HepG2 (cell line): ENCODE measurements around the gene HJURP.
A peak's percentile ranks its signal among the peaks of the same experiment; 100 is the strongest.

Experiments
- CBX5 ChIP-seq: sonication (generic); formaldehyde crosslinking; IDR thresholded peaks from 2 replicates; pipeline ENCODE4 v1.4.0; 2020; ENCODE audit warnings: missing genetic modification reagents, borderline replicate concordance
- CEBPZ ChIP-seq: IDR thresholded peaks from 2 replicates; pipeline ENCODE4 v1.6.1; 2012; ENCODE audit warnings: low read length, improper control_type of control experiment
- CTCF ChIP-seq: sonication (generic); formaldehyde crosslinking; IDR thresholded peaks from 2 replicates; pipeline ENCODE4 v1.5.0; 2020; ENCODE audit warnings: mild to moderate bottlenecking, missing genetic modification reagents, moderate library complexity
- HES4 ChIP-seq: sonication (generic); formaldehyde crosslinking; IDR thresholded peaks from 2 replicates; pipeline ENCODE4 v1.9.0; 2021; ENCODE audit warnings: mild to moderate bottlenecking, missing genetic modification reagents, borderline replicate concordance
- HIC2 ChIP-seq: sonication (generic); formaldehyde crosslinking; IDR thresholded peaks from 2 replicates; pipeline ENCODE4 v1.9.0; 2022; ENCODE audit warnings: low read depth, missing genetic modification reagents
- JUND ChIP-seq: sonication (generic); formaldehyde crosslinking; IDR thresholded peaks from 2 replicates; pipeline ENCODE4 v1.8.0; 2022; ENCODE audit warnings: mild to moderate bottlenecking, missing genetic modification reagents
- KAT2B ChIP-seq: fragments of 150-350 bp; IDR thresholded peaks from 2 replicates; pipeline ENCODE4 v1.6.1; 2014; ENCODE audit warnings: low read depth, low read length, borderline replicate concordance
- KDM1A ChIP-seq: IDR thresholded peaks from 2 replicates; pipeline ENCODE4 v1.6.1; 2016; ENCODE audit warnings: missing compliant biosample characterization
- KDM5B ChIP-seq: sonication (generic); formaldehyde crosslinking; IDR thresholded peaks from 2 replicates; pipeline ENCODE4 v1.4.0; 2020; ENCODE audit warnings: missing genetic modification reagents, mild to moderate bottlenecking, borderline replicate concordance
- MAX ChIP-seq: IDR thresholded peaks from 2 replicates; pipeline ENCODE4 v1.6.1; 2012; ENCODE audit warnings: inconsistent platforms
- MXI1 ChIP-seq: IDR thresholded peaks from 3 replicates; pipeline ENCODE4 v1.6.1; 2012; ENCODE audit warnings: low read depth, low read length, inconsistent platforms, borderline replicate concordance
- POLR2A ChIP-seq, 2 experiments: IDR thresholded peaks; 2 replicates each; pipeline ENCODE4 v1.6.1; 2011; ENCODE audit warnings: low read depth in 2 of 2, low read length in 2 of 2, mild to moderate bottlenecking in 1 of 2, moderate library complexity in 1 of 2; ENCODE audit not compliant: insufficient read depth in 1 of 2
- ZNF609 ChIP-seq: sonication (generic); formaldehyde crosslinking; IDR thresholded peaks from 2 replicates; pipeline ENCODE4 v1.4.0; 2020; ENCODE audit warnings: mild to moderate bottlenecking, missing genetic modification reagents, borderline replicate concordance
- ZNF644 ChIP-seq: IDR thresholded peaks from 2 replicates; pipeline ENCODE4 v1.6.1; 2016; ENCODE audit warnings: low read depth

- no peak for TF ChIP-seq CTCF
- no peak for TF ChIP-seq KDM1A
- no peak for TF ChIP-seq JUND (CRISPR knock-in tag)
- no peak for TF ChIP-seq KDM5B (CRISPR knock-in tag)
- no peak for TF ChIP-seq MAX
- no peak for TF ChIP-seq MXI1
- peak; percentile 19; the same call in 1 of the 2 replicates for TF ChIP-seq ZNF609 (CRISPR knock-in tag)
- no peak for TF ChIP-seq ZNF644 (CRISPR knock-in tag)
- no peak for TF ChIP-seq KAT2B
- TF ChIP-seq HES4: no peak
- TF ChIP-seq CBX5 (CRISPR knock-in tag): no peak
- no peak for TF ChIP-seq HIC2 (CRISPR knock-in tag)
- no peak for TF ChIP-seq CEBPZ
- no peak for TF ChIP-seq POLR2A (IDR thresholded peaks at IDR 0.05; ENCODE audit: insufficient read depth in 1 of 2, low read depth in 2 of 2, low read length in 2 of 2)
Measured at GRCh38 chr2:233853883-233854240, 473 bp downstream of the HJURP start.
